NCI-H748 (cell line): ENCODE measurements around the gene LRP1B.
A peak's percentile ranks its signal among the peaks of the same experiment; 100 is the strongest.

Source experiments
- DNase-seq: peaks from one replicate; lab custom pipeline; 2025; ENCODE audit not compliant: unreplicated experiment; lab: John Stamatoyannopoulos, UW

The LRP1B gene

GRCh38 chr2:140759426-140760156, 1371.2 kb downstream of the LRP1B start:
- no peak for DNase-seq

DNA sequence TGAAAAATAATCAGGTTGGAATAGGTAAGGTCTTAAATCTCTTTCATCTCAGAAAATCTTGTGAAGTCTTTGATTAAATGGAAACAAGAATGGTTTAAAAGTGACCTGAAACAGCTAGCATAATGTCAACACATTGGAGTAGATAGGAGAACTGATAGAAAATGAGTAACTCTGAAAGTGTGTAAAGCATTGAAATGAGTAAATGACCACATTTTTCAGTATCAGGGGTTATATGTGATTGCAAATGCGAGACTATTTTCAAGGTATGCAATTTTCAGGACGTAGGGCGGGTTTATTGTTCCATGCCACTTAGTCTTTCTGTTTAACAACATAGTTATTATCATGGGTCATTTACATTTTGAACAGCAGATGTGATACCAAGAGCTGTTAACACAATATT, 1383.2 kb downstream of the LRP1B start:
- DNase-seq = no peak

DNA sequence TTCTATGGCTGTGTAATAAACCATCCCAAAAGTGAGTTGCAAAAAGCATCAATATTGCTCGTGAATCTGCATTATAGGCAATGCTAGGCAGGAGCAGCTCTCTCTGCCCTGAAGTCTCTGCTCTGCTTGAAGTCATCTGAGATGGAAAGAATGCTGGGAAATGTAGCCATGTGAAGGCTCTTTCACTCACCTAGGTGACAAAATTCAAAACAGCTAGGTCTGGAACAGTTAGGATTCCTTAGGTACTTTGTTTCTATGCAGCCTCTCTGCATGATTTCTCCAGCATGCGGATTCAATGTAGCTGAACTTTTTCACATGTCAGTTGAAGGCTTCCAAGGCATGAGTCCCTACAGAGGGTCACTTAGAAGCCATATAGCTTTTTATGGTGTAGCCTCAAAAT, 1383.7 kb downstream of the LRP1B start:
- no peak for DNase-seq

DNA sequence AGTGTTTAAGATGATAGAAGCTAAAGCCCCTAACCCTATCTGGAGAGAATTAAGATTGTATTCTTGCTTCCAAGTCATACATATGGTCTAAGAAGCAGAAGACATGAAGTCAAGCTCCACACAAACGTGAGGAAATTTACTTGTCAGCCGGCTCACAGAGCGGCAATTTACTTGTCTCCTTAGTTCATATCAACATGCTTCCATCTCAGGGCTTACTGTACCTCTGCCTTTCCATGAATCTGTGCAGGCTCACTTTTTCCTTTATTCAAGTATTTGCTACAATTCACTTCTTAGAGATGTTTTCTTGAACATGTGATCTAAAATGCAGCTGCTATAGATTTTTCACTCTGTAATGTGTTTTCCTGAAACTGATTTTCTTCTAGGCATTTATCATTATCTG, 1386.4 kb downstream of the LRP1B start:
- no peak for DNase-seq

- no peak for DNase-seq
Observed at GRCh38 chr2:140737006-140737405, 1393.8 kb downstream of the LRP1B start.

DNA sequence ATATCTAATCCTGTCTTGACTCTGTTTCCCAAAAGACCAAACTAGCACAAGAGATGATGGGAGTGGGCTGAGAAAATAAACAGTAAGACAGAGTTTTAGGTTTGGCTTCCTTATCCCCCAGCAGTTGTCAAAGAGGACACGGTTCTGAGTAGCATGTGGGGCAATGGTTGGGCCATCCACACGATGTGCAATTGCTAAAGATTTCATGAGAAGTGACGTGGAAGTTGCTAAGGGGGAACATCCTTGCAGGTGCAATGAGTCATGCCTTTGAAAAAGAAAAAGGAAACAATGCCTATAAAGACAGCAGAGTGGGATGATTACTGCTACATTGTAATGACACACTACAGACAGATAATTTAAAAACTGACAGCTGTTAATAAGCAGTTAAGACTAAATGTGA, 1395.8 kb downstream of the LRP1B start:
- DNase-seq = peak; percentile 81

DNA sequence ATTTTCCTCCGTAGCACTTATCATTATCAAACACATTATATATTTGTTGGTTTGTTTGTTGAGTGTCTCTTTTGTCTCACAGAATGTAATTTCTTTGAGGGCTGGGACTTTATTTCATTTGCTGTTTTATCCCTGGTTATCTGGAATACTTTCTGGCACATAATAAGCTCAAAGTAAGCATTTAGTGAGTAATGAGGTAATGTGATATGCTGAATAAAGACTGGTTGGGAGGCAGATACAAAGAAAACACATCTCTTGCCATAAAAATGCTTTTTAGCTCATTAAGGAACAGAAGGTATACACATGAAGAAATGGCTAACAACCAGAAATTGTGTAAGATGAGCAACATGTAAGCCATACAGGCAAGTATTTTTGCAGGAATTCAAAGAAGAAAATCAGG, 1411.8 kb downstream of the LRP1B start:
- DNase-seq = peak; percentile 79

DNA sequence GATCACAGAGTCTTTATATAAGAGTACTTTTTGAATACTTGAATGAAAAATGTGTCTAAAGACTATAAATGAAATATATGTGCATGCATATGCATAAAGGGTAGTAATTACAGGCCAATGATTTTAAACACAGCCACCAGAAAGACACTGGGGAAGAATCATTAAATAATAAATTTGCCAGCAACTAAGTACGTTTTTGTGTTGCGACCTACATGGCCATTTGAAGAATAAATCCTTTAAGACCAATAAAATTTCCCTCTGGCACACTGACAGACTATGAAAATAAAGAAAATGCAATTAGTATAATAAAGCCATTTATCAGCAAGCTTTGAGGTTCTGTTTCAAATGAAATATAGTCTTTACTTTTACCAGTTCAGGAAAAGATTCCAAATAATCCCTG, 1413.3 kb downstream of the LRP1B start:
- no peak for DNase-seq

- no peak for DNase-seq
Observed at GRCh38 chr2:140714586-140714985, 1416.2 kb downstream of the LRP1B start.

DNA sequence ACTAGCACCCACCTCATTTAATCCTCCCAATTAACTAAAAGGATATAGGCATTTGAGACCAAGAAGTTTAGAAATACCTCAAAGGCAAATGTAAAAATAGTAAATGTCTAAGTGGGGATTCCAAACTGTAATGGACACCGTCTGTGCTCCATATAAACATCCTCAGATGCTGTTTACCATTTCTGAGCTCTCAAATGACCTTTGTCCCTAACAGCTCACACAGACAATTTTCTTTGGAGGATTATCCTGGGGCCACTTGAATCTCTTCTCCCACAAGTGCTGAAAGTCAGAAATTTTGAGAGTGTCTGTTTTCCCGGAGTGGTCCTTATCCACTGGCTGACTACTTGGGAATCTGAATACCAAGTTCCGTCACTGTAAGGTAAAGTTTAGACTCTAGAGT, 1418.9 kb downstream of the LRP1B start:
- DNase-seq = no peak

- no peak for DNase-seq
Observed at GRCh38 chr2:140701726-140702125, 1429.1 kb downstream of the LRP1B start.

GRCh38 chr2:140698636-140699035, 1432.2 kb downstream of the LRP1B start:
- DNase-seq = no peak

- DNase-seq = peak; percentile 28
Observed at GRCh38 chr2:140696449-140696848, 1434.4 kb downstream of the LRP1B start.

DNA sequence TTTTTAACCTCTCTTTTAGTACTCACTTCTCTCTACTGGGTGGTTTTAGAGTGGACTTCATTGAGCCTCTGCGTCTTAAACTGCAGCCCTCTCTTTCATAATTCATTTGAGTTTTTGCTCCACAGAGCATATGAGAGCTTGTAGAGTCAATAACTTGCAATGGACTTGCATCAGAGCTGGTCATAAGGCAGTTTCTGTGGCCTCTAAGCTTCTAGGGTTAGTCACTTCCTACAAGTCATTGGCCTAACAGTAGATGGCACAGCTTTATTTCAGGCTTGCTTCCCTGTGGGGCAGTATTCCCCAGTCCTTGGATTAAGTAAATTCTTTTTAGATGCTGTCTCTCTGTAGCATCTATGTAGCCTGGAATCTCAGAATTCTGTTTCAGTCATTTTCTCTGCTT, 1435.7 kb downstream of the LRP1B start:
- DNase-seq = no peak

DNA sequence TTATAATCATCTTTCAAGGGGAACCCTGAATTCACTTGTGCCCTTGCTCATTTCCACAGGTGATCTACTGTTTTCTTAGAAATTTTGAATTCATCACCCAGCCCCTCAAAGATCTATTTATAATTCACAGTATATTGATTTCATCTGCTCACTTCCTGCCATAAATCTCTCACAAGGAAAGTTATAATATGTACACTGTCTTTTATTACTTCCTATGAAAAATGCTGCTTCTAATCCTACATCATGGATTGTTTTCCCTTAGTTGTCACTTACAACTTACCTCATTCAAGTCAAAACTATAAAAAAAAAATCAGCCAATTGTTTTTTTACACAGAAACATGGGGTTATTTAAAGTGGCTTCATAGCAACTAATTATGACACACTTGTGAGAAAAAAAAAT, 1443.0 kb downstream of the LRP1B start:
- no peak for DNase-seq

DNA sequence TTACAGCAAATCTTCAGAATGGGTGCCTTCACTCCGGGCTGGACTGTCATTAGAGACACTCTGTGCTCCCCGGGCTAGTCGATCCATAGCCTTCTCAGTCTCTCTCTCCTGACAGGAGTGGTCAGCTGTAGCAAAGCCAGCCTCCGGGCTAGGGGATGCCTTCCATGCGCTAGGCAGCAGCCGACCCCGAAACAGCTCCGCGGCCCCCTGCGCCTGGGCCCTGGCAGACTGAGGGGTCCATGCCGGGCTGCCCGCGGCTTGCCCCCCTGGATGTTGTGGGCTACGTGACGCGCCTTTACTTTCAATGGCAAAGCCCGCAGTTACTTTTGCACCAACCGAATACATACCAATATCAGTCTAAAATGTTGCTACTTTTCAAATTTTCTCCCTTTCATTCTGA, 1447.2 kb downstream of the LRP1B start:
- no peak for DNase-seq

- no peak for DNase-seq
Observed at GRCh38 chr2:140680862-140681261, 1450.0 kb downstream of the LRP1B start.

DNA sequence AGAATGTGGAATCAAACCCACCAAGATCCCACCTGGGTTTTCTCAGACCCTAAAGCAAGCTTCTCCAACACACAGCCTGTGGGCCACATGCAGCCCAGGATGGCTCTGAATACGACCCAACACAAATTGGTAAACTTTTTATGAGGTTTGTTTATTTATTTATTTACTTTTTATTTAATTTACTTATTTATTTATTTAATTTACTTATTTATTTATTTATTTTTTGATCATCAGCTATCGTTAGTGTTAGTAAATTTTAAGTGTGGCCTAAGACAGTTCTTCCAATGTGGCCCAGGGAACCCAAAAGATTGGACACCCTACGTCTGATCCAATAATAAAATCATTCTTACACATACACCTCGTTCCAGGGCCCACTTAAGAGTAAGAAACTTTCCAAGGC, 1451.1 kb downstream of the LRP1B start:
- DNase-seq = no peak

DNA sequence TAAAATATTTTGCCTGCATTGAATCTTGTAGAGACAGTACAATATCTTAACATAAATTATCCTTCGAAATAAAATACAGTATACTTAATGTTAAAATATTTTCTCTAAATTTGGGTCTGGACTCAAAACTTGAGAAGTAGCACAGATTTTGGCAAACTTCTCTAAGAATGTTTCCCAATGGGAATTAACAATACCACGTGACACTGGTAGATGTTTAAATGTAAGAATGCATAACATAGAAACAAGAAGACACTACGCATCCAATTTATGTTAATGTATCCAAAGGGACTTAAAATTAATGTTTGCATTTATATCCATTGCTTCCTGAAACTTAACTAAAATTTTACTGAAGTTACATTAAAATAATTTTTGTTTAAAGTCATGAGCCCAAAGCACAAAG, 1460.9 kb downstream of the LRP1B start:
- DNase-seq = no peak

- peak; percentile 37 for DNase-seq
Observed at GRCh38 chr2:140667203-140667602, 1463.6 kb downstream of the LRP1B start.

GRCh38 chr2:140662504-140662903, 1468.3 kb downstream of the LRP1B start:
- no peak for DNase-seq

GRCh38 chr2:140658760-140659692, 1471.8 kb downstream of the LRP1B start:
- peak; percentile 10 for DNase-seq
